ENCODE results near the gene ECEL1.

ECEL1 gene

DNA sequence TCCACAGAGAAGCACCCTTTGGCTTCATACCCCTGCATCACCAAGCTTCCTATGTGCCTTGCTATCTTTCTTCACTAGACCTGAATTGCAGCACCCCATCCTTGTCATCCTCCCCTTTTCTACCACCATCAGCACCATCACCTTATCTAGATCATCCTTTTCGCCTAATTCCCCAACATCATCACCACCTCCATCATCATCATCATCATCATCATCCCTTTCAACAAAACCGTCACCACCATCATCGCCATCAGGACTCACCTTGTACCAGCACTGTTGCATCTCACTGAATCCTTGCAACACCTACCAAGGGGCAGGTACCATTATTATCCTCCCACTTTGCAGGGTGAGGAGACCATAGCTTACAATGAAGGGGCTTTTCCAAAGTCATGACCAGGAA lies 10.8 kb upstream of the ECEL1 start:
- no peak for DNase-seq (ENCODE audit: low spot score)

DNA sequence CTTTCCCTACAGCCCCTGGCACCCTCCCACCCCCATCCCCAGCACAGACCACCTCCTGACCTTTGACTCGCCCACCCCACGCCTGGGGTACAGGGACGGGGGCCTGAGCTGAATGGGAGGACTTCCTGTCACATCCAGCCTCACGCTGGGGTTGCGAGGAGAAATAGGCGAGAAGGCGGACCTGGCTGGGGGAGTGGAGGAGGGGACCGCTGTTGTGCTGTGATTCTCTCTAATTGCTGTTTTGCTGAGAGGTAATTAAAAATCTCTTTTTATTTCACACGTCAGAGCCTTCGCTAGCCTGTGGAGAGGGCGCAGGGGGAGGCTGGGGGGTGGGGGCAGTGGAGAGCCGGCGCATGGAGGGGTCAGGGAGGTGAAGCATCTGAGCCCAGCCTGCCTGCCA lies 9.7 kb upstream of the ECEL1 start:
- no peak for DNase-seq (ENCODE audit: low spot score)

DNA sequence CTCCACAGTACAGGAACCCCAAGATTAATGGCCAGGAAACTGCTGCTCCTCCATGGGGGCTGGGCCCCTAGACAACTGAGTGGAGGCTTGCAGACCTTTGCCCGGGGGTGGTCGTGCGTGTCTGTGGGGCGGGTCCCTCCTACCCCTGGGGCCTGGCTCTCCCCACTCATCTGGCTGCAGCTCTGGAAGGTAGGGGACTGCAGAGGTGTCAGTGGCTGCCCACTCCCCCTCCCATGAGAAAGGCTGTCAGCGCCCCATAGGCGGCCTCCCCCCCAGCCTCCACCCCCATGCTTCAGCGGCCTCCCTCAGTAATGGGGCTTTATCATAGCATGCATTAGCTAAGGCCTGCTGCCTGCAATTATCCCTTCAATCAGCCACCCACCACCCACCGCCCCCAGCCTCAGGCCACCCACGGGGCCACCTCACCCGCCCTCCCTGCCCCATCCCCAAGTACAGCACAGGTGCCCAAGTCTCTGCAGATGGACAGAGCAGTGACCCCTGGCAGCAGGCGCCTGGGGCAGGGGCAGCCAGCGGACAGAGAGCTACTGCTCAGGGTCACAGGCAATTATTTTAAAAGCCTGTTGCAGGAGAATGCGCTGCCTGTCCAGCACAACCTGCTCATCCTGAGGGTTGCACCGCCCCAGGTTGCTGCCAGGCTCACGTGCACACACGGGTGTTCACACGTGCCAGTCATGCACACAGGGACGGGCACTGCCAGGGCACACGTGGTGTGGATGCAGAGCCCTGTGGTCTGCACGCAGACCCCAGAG lies 9.1 kb upstream of the ECEL1 start:
- DNase-seq (ENCODE audit: low spot score) = no peak

DNA sequence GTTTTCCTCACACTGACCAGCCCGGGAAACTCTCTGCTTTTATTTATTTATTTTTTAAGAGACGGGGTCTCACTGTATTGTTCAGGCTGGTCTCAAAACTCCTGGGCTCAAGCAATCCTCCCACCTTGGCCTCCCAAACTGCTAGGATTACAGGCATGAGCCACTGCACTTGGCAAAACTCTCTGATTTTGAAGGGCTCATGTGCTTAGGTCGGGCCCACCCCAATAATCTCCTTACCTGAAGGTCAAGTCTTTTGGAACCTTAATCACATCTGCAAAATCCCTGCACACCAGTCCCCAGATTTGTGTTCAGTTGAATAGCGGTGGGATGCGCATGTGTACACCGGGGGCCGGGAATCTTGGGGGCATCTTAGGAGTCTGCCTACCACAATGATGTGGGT lies 7.7 kb upstream of the ECEL1 start:
- no peak for DNase-seq (ENCODE audit: low spot score)

DNA sequence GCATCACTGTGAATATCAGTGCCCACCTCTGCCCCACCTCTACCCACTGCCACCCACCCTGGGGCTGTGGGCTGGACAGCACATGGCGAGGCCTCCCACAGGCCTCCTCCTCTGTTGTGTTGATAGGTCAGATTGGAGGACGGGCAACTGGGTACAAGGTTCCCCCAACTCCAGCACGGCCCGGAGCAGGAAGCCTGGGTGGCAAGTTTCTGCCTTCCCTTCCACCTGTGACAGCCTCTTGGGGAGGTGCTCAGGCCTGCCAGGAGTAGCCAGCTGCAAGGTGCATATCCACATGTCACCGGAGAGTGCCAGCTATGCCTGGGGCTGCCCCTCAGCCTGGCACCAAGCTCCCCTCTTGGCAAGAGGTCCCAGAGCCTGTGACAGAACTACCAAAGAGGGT lies 6.9 kb upstream of the ECEL1 start:
- DNase-seq (ENCODE audit: low spot score) = no peak

DNA sequence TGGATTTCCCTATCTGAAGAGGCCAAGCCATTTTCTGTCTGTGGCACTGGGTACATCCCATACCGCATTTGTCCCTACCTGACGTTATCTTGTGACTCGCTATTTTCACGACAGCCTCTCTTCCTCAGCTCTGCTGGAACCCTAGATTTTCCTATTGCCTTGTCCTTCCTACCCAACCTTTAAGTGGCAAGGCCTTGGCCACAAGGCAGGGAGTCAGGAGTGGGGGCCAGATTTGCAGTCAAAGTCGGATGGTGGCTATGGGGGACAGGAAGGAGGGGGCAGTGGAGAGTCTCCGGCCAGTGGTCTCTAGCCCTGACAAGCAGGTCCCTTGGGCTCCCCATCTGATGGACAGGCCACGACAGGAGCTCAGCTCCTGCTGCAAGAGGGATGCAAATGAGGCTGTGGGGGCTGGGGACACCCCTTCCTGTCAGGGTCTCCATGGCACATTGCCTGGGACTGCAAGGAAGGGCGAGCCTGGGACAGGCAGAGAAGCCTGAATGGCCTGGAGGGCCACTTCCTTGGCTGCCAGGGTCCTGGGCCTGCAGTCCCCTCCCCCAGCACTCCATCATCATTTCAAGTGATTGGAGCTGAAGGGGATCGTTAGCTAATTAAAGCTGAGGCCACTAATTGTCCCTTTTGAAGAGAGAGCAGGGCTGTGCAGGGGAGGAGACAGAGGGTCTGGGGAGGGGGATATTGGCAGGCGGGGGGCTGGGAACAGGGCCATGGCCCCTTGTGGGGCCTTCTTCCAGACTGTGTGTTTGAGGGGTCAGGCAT lies 6.3 kb upstream of the ECEL1 start:
- no peak for DNase-seq (ENCODE audit: low spot score)

DNA sequence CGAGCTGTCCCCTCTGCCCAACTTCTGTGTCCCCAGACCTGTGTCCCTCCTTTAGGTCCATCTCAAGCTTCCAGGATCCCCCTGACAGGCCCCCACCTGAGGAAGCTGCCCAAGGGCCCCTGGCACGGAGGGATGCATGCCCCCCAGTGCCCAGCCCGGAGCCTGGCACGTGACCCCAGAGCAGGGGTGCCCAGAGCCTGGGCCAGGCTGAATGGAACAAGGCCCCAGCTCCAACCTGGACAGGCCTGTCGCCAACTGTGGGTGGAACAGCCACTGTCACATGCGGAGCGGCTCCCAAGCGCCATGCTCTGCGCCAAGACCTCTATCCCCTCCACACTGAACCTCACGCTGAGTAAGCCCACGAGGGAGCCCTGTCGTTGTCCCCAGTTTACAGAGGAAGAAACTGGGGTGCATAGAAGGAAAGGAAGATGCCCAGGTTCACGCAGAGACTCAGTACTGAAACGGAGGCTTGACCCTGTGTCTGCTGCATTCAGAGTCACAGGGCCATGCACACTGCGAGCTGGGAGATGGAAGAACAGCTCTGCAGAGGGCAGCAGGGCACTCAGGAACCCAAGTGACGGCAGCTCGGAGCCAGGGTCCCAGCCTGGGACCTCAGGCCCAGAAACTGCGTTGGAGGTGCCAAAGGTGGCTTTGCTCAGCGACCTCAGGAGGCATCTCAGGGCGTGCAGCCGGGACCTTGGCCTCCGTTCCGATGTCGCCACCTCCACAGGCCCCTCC lies 5.5 kb upstream of the ECEL1 start:
- DNase-seq (ENCODE audit: low spot score) = no peak

DNA sequence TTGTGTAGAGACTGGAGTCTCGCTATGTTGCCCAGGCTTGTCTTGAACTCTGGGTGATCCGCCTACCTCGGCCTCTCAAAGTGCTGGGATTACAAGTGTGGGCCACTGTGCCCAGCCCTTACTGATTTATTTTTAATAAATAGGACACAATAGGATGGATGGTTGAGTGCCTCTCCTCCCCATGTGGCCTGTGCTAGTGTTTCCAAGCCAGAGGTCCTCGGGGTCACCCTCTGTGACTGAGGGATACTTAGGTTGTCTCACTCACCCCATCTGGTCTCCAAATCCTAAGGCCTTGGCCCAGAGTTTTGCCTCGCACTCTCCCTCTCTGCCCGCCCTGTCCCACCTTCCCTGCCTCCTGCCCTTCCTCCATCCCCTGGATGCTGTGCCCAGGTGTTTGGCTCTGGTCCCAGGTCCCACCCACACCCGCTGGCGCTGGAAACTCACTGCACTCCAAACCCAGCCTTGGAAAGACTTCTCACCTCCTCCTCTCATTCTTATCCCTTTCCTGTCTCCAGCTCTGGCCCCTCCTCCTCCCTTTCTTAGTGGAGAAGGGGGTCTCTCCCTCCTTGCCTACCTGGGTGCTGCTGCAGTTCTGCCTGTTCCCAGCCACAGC lies 4.7 kb upstream of the ECEL1 start:
- no peak for DNase-seq (ENCODE audit: low spot score)

DNA sequence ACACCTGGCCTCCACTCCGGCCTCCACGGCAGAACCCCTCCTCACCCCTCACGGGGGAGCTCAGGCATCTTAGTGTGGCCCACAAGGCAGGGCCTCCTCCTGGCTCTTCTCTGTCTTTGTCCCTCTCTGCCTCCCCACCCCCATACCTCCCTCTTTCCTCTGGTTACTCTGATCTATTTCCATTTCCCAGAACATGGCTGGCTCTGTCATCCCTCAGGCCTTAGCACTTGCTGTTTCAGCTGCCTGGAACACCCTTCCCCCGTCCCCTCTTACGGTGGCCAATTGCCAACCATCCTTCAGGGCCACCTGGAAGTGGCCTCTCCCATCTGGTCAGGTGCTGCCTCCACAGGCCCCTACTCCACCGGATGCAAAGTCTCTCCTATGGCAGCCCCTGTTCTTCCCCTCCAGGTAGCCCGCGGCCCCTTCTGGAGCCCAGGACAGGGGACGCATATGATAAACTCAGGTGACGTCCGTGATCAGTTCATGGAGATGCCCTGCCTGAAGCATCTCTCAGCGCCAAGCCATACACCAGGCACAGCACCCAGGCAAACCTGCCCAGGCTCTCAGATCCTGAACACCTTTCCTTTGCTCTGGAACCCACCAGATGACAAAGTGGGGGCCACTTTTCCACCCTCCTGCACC lies 3.6 kb upstream of the ECEL1 start:
- no peak for DNase-seq (ENCODE audit: low spot score)

DNA sequence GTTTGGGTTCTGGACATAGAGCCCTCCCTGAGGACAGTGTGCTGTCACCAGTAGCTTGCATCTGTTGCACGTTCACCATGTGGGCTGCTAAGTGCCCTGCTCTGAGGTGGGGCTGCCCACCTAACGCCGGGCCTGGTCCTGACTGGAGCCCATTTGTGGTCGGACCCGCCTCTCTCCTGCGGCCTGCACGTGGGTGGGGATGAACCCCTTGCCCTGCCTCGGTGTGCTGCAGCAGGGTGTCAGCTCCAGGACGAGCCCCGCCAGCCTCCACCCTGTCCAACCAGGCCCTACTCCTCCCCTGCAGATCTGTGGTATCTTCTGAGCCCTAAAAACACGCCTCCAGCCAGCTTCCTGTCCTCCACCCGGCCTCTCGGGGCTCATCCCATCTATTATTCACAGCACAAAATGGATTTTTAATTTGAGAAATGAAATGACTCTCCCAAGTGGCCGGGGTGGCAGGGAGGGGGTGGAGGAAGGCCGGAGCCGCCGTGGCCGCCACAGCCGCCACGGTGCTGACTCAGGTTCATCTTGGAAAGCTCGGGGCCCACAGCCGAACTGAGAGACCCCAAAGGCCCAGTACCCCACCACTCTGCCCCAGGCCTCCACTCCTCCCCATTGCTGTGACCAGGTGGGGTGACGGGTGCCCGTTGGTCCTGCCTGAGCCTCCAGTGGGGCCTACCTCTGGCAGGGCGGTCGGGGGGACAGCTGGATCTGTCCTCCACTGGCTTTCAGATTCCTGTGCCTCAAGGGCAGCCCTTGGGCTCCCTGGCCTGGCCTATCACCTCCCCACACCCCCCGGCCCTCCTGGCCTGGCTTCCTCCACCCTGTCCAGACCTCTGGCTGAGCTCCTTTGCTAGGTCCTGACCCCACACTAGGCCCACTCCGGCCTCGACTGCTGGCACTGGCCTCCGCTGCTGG lies 2.8 kb upstream of the ECEL1 start:
- no peak for DNase-seq (ENCODE audit: low spot score)

DNA sequence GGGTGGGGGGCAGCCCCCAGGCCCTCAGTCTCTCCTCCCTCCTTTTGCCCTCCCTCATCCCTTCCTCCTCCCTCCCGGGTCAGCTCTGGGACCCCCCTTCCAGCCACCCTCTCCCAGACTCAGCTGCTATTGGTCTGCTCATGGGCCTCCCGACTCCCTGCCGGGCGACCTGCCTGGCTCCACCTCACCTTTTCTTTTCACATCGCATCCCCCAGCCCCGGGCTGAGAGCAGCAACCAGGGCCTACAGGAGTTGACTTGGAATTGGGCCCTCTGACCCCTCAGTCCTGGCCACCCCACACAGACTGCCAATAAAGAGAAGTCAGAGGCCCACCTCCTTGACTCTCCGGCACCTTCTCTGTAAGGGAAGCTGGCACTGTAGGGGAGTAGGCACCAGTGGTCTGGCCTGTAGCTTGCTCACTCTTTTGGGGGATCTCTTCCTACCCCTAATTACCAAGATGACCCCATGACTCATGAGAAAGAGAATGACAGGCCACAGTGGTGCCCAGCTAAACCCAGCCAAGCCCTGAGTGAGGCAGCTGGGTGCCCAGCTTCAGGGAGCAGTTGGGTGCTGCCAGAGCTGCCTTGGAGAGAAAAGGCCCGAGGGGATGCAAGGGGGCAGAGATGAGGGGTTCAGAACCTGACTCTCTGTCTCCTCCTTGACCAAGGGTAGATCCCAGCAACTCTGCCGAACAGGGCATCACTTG lies 2.0 kb upstream of the ECEL1 start:
- no peak for DNase-seq (ENCODE audit: low spot score)

DNA sequence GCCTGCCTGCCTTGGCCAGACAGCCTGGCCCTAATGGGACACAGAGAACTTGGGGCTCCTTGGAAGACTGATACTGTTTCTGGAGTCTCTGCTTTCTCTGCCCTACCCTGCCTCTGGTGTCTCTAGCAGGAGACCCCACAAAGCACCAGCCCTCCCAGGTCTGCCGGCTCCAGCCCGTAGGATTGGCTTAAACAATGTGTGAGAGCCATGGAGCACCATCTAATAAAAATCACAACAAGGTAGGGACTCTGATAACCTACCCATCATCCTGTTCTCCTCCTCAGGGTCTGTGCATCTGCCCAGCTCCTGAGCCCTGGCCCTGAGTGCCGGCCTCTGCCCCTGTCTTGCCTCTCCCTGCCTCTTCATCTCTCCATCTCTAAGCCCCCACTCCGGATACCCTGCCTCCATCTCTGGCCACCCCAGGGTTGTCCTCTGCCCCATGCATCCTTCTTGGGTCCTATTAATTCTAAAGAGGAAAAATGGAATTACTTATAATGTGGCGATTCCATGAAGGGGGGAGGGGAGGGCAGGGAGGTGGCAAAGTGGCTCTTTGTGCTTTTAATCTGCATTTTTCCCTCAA lies 1.2 kb upstream of the ECEL1 start:
- DNase-seq (ENCODE audit: low spot score) = no peak

DNA sequence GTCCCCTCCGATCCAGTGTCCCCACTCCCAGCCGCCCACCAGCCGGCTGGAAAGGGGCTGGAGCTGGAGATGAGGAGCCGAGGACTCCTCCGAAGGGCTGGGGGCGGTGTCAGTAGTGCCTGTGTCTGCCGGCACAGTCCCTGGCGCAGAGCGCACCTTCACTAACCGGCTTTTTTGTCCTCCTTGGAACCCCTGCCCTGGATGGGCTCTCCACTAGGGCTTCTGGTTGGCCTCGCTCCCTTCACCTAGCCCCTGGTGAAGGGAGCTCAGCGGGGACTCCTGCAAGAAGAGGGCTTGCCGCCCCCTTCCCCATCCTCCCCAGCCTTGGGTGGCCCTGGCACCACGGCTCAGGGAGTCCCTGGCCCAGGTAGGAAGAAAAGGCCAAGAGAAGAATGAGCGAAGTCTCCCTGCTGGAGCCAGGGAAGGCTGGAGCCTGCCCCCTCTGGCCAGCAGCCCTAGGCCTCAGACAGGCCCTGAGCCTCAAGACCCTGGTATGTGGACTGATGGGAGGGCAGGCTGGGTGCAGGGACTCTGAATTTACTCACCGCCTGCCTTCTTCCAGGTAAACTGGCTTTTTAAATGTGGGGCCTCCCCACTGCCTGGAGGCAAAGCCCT lies 570 bp upstream of the ECEL1 start:
- no peak for DNase-seq (ENCODE audit: low spot score)

DNA sequence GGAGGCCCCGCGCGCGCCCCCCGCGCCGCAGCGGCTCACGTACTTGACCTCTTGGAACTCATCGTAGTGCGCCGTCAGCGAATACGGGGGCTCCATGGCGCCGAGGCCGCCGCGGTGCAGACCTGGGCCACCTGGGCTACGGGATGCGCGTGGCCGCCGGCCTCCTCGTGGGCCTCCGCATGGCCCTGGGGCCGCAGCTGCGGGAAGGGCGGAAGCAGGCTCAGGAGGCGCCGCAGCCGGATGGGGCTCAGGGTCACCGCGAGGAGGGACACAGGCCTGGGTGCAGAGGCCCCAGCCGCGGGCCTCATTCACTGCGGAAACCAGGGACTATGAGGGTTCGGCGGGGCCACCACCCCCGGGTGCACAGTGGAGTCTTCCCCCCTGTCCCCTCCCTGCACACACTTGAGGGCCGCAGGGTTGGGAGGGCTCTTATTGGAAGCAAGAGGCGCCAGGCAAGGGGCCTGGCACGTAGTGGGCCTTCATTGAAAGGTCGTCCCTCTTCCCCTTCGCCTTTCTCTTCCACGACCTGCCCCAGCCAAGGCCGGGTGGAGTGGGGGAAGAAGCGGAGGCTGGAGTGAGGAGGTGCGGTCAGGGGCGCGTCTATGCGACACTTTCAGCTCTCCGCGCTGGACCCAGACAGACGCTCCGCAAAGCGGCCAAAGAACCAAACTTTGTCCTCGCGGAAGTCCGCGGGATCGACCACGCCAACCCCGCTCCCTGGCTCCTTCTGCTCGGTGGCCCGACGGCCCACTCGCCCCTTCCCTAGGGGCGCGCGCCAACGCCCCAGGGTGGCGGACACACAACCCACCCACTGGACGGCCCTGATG lies 863 bp downstream of the ECEL1 start:
- no peak for DNase-seq (ENCODE audit: low spot score)

DNA sequence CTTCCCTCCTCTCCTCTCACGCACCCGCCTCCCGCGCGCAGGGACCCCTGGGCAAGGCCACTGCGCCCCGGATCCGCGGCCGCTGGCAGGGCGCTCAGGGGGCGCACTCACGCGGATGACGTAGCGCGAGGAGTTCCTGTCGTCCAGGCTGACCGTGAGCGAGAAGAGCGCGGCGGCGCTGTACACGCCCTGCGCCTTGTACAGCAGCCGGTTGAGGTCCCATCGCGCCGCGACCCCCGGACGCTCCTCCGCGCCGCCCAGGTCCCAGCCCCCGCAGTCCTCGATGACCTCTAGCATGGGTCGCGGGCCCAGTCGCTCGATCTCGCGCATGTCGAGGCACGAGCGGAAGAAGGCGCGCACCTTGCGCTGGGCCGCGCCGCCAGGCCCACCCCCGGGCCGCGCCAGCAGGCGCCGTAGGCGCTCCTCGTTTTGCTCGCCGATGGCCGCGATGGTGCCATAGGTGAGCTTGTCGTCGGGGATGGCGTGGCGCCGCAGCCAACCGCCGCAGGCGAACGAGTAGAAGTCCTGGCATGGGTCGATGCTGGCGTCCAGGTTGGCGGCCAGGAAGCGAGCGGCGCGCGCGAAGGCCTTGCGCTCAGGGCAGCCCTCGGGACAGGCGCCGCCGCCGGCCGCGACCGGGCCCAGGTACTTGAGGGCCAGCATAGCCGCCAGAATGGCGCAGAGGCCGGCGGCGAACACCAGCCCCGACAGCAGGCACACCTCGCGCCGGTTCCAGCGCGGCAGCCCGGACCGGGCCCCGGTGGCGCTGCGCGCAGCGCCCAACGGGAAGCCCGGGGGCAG lies 1.7 kb downstream of the ECEL1 start:
- DNase-seq (ENCODE audit: low spot score) = no peak

DNA sequence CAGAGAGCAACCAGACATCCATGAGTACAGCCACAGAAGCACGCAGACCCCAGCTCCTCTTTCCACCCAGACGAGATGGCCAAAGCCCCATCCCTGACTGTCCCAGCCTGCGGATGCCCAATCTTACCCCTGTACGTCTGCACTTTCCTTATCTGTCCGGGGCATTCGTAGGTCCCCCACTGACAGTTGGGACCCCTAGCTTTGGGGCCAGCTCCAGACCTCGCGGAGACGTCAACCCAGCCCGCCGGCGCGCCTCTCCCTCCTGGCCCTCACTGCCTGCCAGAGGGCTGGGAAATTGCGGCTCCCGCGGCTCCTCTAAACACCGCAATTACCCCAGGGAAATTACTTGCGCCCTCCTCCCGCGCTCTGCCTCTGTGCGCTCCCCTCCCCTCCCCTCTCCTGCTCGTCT lies 2.3 kb downstream of the ECEL1 start:
- no peak for DNase-seq (ENCODE audit: low spot score)

DNA sequence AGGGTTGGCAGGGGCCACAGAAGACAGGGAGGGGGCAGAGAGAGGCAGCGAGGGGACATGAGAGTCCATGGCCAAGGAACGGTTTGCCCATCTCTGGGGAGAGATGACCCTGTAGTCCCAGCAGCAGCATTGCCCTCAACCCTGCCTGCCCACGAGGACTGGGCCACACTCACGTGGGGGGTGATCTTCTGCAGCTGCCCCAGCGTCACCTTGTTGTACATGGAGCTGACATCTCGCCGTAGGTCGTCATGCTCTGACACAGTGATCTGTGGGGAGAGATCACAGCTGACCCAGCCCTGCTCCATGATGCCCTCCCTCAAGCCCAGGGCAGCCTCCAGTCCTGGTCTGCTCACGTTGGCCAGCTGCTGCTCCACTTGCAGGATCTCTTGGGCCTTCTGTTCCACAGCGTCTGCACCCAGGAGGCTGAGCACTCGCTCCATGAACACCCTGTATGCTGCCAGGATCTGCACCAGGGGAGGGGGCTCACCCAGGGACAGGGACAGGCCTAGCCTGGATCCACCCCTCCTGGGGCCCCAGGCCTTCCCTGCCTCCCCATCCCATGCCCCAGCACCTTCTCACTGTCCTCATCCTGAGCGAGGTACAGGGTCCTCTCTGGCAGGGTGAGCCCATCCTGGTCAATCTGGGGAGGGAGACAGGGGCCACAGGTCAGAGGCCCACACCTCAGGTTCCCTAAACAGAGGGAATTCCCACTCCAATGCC lies 2.8 kb downstream of the ECEL1 start:
- DNase-seq (ENCODE audit: low spot score) = no peak

Data from CD4-positive, alpha-beta T cell treated with Interleukin-2 at 100 ng/mL for 4 hours (primary cell).